IMR-90 (cell line): ENCODE results near the gene KDM5B. TPM values are rescaled to one million over a fixed set of nuclear protein-coding genes. Genes with fewer than 3 reads are reported as not detected.

Source experiments
- ATAC-seq: fragments of 200-7000 bp; cut with Tn5 transposase; 2 replicates; pipeline ENCODE4 v1.9.1; 2020; ENCODE audit warnings: low read depth, mild to moderate bottlenecking, moderate library complexity
- BruUV-seq: library from RNA; stranded (reverse); fragments of 400-500 nt; replicated peaks from 2 replicates; lab custom pipeline; 2021; lab: Mats Ljungman, UMichigan
- CTCF ChIA-PET: fragments of 300-600 bp; formaldehyde crosslinking; extraction: SDS; loops from one replicate; lab custom pipeline; 2021; ENCODE audit warnings: antibody characterized with exemption; lab: Yijun Ruan, JAX
- POLR2A ChIA-PET: fragments of 300-600 bp; sonication (Branson Sonifier 250); formaldehyde crosslinking; loops from one replicate; lab custom pipeline; 2022; ENCODE audit warnings: antibody characterized with exemption; ENCODE audit not compliant: unreplicated experiment; lab: Charles Lee
- DNase-seq: peaks from one replicate; pipeline ENCODE4 v3.0.0; 2013
- H2AFZ ChIP-seq: replicated peaks from 2 replicates; pipeline ENCODE3; 2013; ENCODE audit warnings: low read length, mild to moderate bottlenecking; ENCODE audit not compliant: poor library complexity
- H2AK5ac ChIP-seq: 2 replicates; pipeline ENCODE4 v1.6.1; 2013; ENCODE audit warnings: low read depth, low read length, inconsistent platforms
- H2AK9ac ChIP-seq: replicated peaks from 2 replicates; pipeline ENCODE3; 2013; ENCODE audit warnings: mild to moderate bottlenecking, low read depth, low read length, moderate library complexity; ENCODE audit not compliant: poor library complexity
- H2BK120ac ChIP-seq: 2 replicates; pipeline ENCODE4 v1.6.1; 2013; ENCODE audit warnings: low read depth, low read length, inconsistent platforms
- H2BK15ac ChIP-seq: 3 replicates; pipeline ENCODE4 v1.6.1; 2013; ENCODE audit warnings: low read depth, low read length, inconsistent platforms
- H2BK20ac ChIP-seq: 2 replicates; pipeline ENCODE4 v1.6.1; 2013; ENCODE audit warnings: low read depth, mild to moderate bottlenecking, inconsistent platforms, low read length, moderate library complexity
- H2BK5ac ChIP-seq: 2 replicates; pipeline ENCODE4 v1.6.1; 2013; ENCODE audit warnings: mild to moderate bottlenecking, low read depth, low read length, inconsistent platforms; ENCODE audit not compliant: poor library complexity, severe bottlenecking
- H3K14ac ChIP-seq: replicated peaks from 2 replicates; pipeline ENCODE4 v1.6.1; 2013; ENCODE audit warnings: low read depth, low read length, inconsistent platforms
- H3K18ac ChIP-seq: 2 replicates; pipeline ENCODE4 v1.6.1; 2013; ENCODE audit warnings: low read depth, low read length, control low read depth
- H3K23ac ChIP-seq: 2 replicates; pipeline ENCODE4 v1.6.1; 2013; ENCODE audit warnings: low read depth, low read length, inconsistent platforms
- H3K27ac ChIP-seq: 2 replicates; pipeline ENCODE4 v1.5.1; 2013; ENCODE audit warnings: mild to moderate bottlenecking, control low read depth, low read length; ENCODE audit not compliant: insufficient read depth
- H3K27me3 ChIP-seq: 2 replicates; pipeline ENCODE4 v1.6.1; 2013; ENCODE audit warnings: low read length; ENCODE audit not compliant: control insufficient read depth, insufficient read depth
- H3K36me3 ChIP-seq: 2 replicates; pipeline ENCODE4 v1.6.1; 2013; ENCODE audit warnings: low read length, mixed read lengths; ENCODE audit not compliant: control insufficient read depth, insufficient read depth
- H3K4ac ChIP-seq: 2 replicates; pipeline ENCODE4 v1.6.1; 2013; ENCODE audit warnings: low read depth, low read length, inconsistent platforms
- H3K4me1 ChIP-seq: 2 replicates; pipeline ENCODE4 v1.6.1; 2013; ENCODE audit warnings: low read length, mixed read lengths; ENCODE audit not compliant: control insufficient read depth, insufficient read depth
- H3K4me2 ChIP-seq: 2 replicates; pipeline ENCODE4 v1.6.1; 2013; ENCODE audit warnings: low read depth, mild to moderate bottlenecking, control low read depth, low read length, moderate library complexity
- H3K4me3 ChIP-seq: 2 replicates; pipeline ENCODE4 v1.5.1; 2013; ENCODE audit warnings: low read depth, mild to moderate bottlenecking, control low read depth, low read length, moderate library complexity; ENCODE audit not compliant: insufficient read depth
- H3K56ac ChIP-seq: 2 replicates; pipeline ENCODE4 v1.6.1; 2013; ENCODE audit warnings: low read length, inconsistent platforms; ENCODE audit not compliant: insufficient read depth; ENCODE audit errors: extremely low read depth
- H3K79me1 ChIP-seq, 2 experiments: 2 replicates each; pipeline ENCODE4 v1.6.1; 2013; ENCODE audit warnings: low read length in 2 of 2, inconsistent platforms in 1 of 2, low read depth in 1 of 2
- H3K9ac ChIP-seq: 2 replicates; pipeline ENCODE4 v1.6.1; 2013; ENCODE audit warnings: low read depth, low read length, control low read depth
- H3K9me1 ChIP-seq: 2 replicates; pipeline ENCODE4 v1.6.1; 2013; ENCODE audit warnings: low read length, inconsistent platforms; ENCODE audit not compliant: insufficient read depth
- H3K9me3 ChIP-seq: 2 replicates; pipeline ENCODE4 v1.6.1; 2013; ENCODE audit warnings: low read length; ENCODE audit not compliant: control insufficient read depth, insufficient read depth
- H4K20me1 ChIP-seq: 2 replicates; pipeline ENCODE4 v1.6.1; 2013; ENCODE audit warnings: low read length, inconsistent platforms; ENCODE audit not compliant: insufficient read depth
- H4K5ac ChIP-seq: 2 replicates; pipeline ENCODE4 v1.6.1; 2013; ENCODE audit warnings: mild to moderate bottlenecking, low read depth, low read length, control low read depth
- H4K8ac ChIP-seq, 2 experiments: 2 replicates each; pipeline ENCODE4 v1.6.1; 2013; ENCODE audit warnings: low read depth in 2 of 2, low read length in 2 of 2, control low read depth in 1 of 2, inconsistent platforms in 1 of 2
- H4K91ac ChIP-seq: 2 replicates; pipeline ENCODE4 v1.6.1; 2013; ENCODE audit warnings: low read depth, low read length, inconsistent platforms; ENCODE audit not compliant: insufficient read depth
- BHLHE40 ChIP-seq: fragments of 150-350 bp; IDR thresholded peaks from 2 replicates; pipeline ENCODE4 v1.6.1; 2016; ENCODE audit warnings: mild to moderate bottlenecking, low read depth, low read length
- MAFK ChIP-seq: IDR thresholded peaks from 2 replicates; pipeline ENCODE4 v1.6.1; 2012; ENCODE audit warnings: low read depth, low read length, improper control_type of control experiment
- MAZ ChIP-seq: IDR thresholded peaks from 2 replicates; pipeline ENCODE4 v1.6.1; 2012; ENCODE audit warnings: low read depth, mild to moderate bottlenecking, low read length, improper control_type of control experiment, moderate library complexity, borderline replicate concordance
- MXI1 ChIP-seq: IDR thresholded peaks from 2 replicates; pipeline ENCODE4 v1.6.1; 2012; ENCODE audit warnings: low read depth, mild to moderate bottlenecking, low read length, moderate library complexity, borderline replicate concordance
- NFE2L2 ChIP-seq: fragments of 150-350 bp; IDR thresholded peaks from 2 replicates; pipeline ENCODE4 v1.6.1; 2016; ENCODE audit warnings: low read depth, mild to moderate bottlenecking, low read length
- POLR2A ChIP-seq: IDR thresholded peaks from 2 replicates; pipeline ENCODE4 v1.6.1; 2012; ENCODE audit warnings: mild to moderate bottlenecking, low read depth, low read length
- RCOR1 ChIP-seq: IDR thresholded peaks from 2 replicates; pipeline ENCODE4 v1.6.1; 2012; ENCODE audit warnings: mild to moderate bottlenecking, low read length, improper control_type of control experiment; ENCODE audit not compliant: insufficient replicate concordance
- RFX5 ChIP-seq: IDR thresholded peaks from 2 replicates; pipeline ENCODE4 v1.8.0; 2012; ENCODE audit warnings: low read depth, mild to moderate bottlenecking, low read length, moderate library complexity
- SMC3 ChIP-seq: fragments of 150-350 bp; IDR thresholded peaks from 2 replicates; pipeline ENCODE4 v1.6.1; 2016; ENCODE audit warnings: low read depth, mild to moderate bottlenecking, antibody characterized with exemption, low read length, moderate library complexity
- USF2 ChIP-seq: fragments of 150-350 bp; IDR thresholded peaks from 2 replicates; pipeline ENCODE4 v1.6.1; 2017; ENCODE audit warnings: mild to moderate bottlenecking, antibody characterized with exemption, low read length, low read depth
- whole genome bisulfite sequencing, 2 experiments: methylation state at CpG; one replicate each; pipeline versions ENCODE4 v1.1.5 to v1.1.7; 2013; ENCODE audit warnings: missing lambda C conversion rate in 2 of 2; ENCODE audit not compliant: insufficient read length in 1 of 2; ENCODE audit errors: extremely low coverage in 2 of 2; 5-methylcytosine and 5-hydroxymethylcytosine counted together
- dilution Hi-C: fragments of 300-500 bp; cut with HindIII; formaldehyde crosslinking; loops from one replicate; pipeline ENCODE4 v1.14.3; 2018; ENCODE audit warnings: low sequenced_read_pairs; ENCODE audit not compliant: unreplicated experiment
- in situ Hi-C: fragments of 300-500 bp; cut with MboI; formaldehyde crosslinking; loops from 3 replicates; pipeline ENCODE4 v1.14.3; 2019; ENCODE audit warnings: low sequenced_read_pairs, inconsistent platforms, mixed read lengths
- intact Hi-C: fragments of 100-400 bp; cut with micrococcal nuclease; formaldehyde crosslinking; loops from 2 replicates; pipeline ENCODE4 v1.10.0; 2022
- polyA plus RNA-seq, 3 experiments: library from polyadenylated mRNA; depleted of rRNA; stranded (reverse); fragments of >200 nt; gene quantifications; 2 replicates each; pipeline ENCODE4 v1.2.3, GENCODE V29; 2012; ENCODE audit warnings: low replicate concordance in 1 of 3
- total RNA-seq: library from RNA; depleted of rRNA; stranded (reverse); fragments of >200 nt; gene quantifications from 2 replicates; pipeline ENCODE4 v1.2.3, GENCODE V29; 2012

The KDM5B gene
- total and polyA plus RNA-seq, 2 of the 4 experiments (the other 2 are of a cell fraction), result 28.8 to 82.1 TPM

DNA sequence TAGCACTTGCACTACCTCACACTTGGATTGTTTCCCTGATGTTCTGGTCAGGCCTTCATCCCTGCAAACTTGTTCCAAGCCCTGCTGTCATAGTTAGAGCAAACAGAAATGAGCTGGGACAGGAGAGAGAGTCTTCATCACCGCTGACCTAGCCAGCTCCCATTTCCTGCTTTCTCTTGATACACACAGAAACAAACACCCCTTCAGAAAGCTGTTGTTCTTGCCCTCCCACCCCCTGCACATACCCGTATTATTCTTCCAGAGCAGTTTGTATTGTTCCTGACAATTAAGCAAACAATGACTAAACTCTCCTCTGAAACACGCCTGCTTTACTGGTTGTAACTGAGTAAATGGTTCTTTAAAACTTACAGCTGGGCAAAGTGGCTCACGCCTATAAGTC lies 95.1 kb downstream of the KDM5B start:
- Histone ChIP-seq H3K4me3 (no peak overlapping the region), H3K27me3 (peaks cover 68% of the 10 kb centered on the region), H3K9me3 (no peaks in the 10 kb centered on the region), H4K5ac (no peak overlapping the region), H2BK5ac (no peak overlapping the region), H2AFZ (no peak overlapping the region), H3K4ac (no peak overlapping the region), H2BK15ac (no peak overlapping the region), H3K18ac (no peak overlapping the region), H3K9me1 (no peaks in the 10 kb centered on the region), H3K14ac (no peak overlapping the region), H2AK5ac (no peak overlapping the region), H3K4me1 (peaks cover 4% of the 10 kb centered on the region; the same call in 1 of the 2 replicates), H2AK9ac (no peak overlapping the region), H2BK120ac (no peak overlapping the region), H4K91ac (no peak overlapping the region), H4K8ac (no peak overlapping the region), H3K79me1 (no peaks in the 10 kb centered on the region), H4K20me1 (no peaks in the 10 kb centered on the region), H3K56ac (no peak overlapping the region), H3K4me2 (no peak overlapping the region), H3K27ac (no peak overlapping the region), H3K9ac (no peak overlapping the region), H2BK20ac (no peak overlapping the region), H3K36me3 (no peaks in the 10 kb centered on the region), H3K23ac (no peak overlapping the region)
- in situ Hi-C loops, result loop anchor here (5.0 to 10.0 kb wide), 3 partner anchors 218 to 526 kb away; no protein-coding TSS in a partner anchor
- CTCF ChIA-PET, result no interaction called here
- DNase-seq (no peak), ATAC-seq (no peak)
- no CpG with 5 or more reads among the region's 4 CpGs for WGBS, 2 experiments
- intact Hi-C loops, result no loop called here
- dilution Hi-C loops, result no loop called here
- no TSS peak for BruUV-seq
- POLR2A ChIA-PET, result interaction anchor here (0.6 kb wide), 1 partner anchor 382 kb away, joined by 3 read pairs; no protein-coding TSS in a partner anchor
- TF ChIP-seq MAFK (no peak), NFE2L2 (no peak), USF2 (no peak), RCOR1 (no peak), SMC3 (no peak), MXI1 (no peak), RFX5 (no peak), POLR2A (no peak), MAZ (no peak), BHLHE40 (no peak)
